Psoas muscle (tissue), 8 donors: ENCODE results near the gene SMG9. TPM values are rescaled to one million over a fixed set of nuclear protein-coding genes. Genes with fewer than 3 reads are reported as not detected.

ENCODE experiments used
- ATAC-seq, 4 donors: fragments of 200-7000 bp; cut with Tn5 transposase; one replicate each; pipeline ENCODE4 v1.9.1; 2020; ENCODE audit warnings: moderate library complexity in 3 of 4, mild to moderate bottlenecking in 2 of 4
- DNase-seq, 2 donors: peaks; one replicate each; pipeline ENCODE4 v3.0.0-alpha.2; 2020
- H3K27ac ChIP-seq: fragments of 200-600 bp; one replicate; pipeline ENCODE4 v1.8.0; 2022
- H3K27me3 ChIP-seq, 3 donors: fragments of 200-600 bp in 1 of 3; one replicate each; pipeline versions ENCODE4 v1.6.1 to v1.8.0; 2013 to 2022; ENCODE audit warnings: low read length in 2 of 3, mild to moderate bottlenecking in 2 of 3, moderate library complexity in 1 of 3; ENCODE audit not compliant: insufficient read depth in 3 of 3
- H3K36me3 ChIP-seq, 2 donors: fragments of 200-600 bp in 1 of 2; one replicate each; pipeline versions ENCODE4 v1.6.1 to v1.8.0; 2013 to 2022; ENCODE audit warnings: low read depth in 1 of 2, mild to moderate bottlenecking in 1 of 2, moderate library complexity in 1 of 2; ENCODE audit not compliant: insufficient read depth in 1 of 2
- H3K4me1 ChIP-seq: fragments of 200-600 bp; one replicate; pipeline ENCODE4 v1.8.0; 2022
- H3K4me3 ChIP-seq: fragments of 200-600 bp; one replicate; pipeline ENCODE4 v1.8.0; 2022; ENCODE audit warnings: mild to moderate bottlenecking
- H3K9me3 ChIP-seq: fragments of 200-600 bp; one replicate; pipeline ENCODE4 v1.8.0; 2022
- WGBS, 3 donors: extraction: QIAGEN DNeasy Blood & Tissue Kit; methylation state at CpG; one replicate each; pipeline versions ENCODE4 v1.1.6 to v1.1.7; 2013; 5-methylcytosine and 5-hydroxymethylcytosine counted together
- intact Hi-C, 2 donors: fragments of 100-400 bp; cut with DNase I; formaldehyde crosslinking; loops; one replicate each; pipeline versions ENCODE4 v1.11.0 to v1.14.2; 2022
- polyA plus RNA-seq, 3 donors: library from polyadenylated mRNA; stranded (reverse); fragments of 200-250 nt; gene quantifications; one replicate each; pipeline ENCODE4 v1.2.3, GENCODE V29; 2013
- total RNA-seq, 4 donors: library from RNA; stranded (reverse); fragmentation: NEBNext Ultra II Directional in 2 of 4; extraction: Animal tissue kit (Norgen Biotek cat#: 25700) in 2 of 4; gene quantifications; one replicate each; pipeline versions ENCODE4 v1.2.1 to v1.2.4, GENCODE V29; 2021 to 2023
- TF ChIP-seq, protein P1 (sequence below): fragments of 200-600 bp; IDR thresholded peaks from one replicate; pipeline ENCODE4 v1.8.0; 2022; ENCODE audit warnings: antibody characterized with exemption
- donor health status: healthy with polysubstance abuse.
- donor health status: DM: no; HTN: no; CAD: no; lungs with moderate emphysema.
- donor health status: Bipolar disorder and iron deficiency.
- donor health status: healthy.
- donor health status: DM: yes; HTN: yes; CAD: no.
- donor health status: DM: no; HTN: no; CAD: no.
- donor health status: DM: no; HTN: no; CAD: no.
- donor health status: DM: yes; HTN: yes; CAD: no.

SMG9 gene
- total and polyA plus RNA-seq, 7 donors: 10.1 to 29.1 (median 13.8) TPM

DNA sequence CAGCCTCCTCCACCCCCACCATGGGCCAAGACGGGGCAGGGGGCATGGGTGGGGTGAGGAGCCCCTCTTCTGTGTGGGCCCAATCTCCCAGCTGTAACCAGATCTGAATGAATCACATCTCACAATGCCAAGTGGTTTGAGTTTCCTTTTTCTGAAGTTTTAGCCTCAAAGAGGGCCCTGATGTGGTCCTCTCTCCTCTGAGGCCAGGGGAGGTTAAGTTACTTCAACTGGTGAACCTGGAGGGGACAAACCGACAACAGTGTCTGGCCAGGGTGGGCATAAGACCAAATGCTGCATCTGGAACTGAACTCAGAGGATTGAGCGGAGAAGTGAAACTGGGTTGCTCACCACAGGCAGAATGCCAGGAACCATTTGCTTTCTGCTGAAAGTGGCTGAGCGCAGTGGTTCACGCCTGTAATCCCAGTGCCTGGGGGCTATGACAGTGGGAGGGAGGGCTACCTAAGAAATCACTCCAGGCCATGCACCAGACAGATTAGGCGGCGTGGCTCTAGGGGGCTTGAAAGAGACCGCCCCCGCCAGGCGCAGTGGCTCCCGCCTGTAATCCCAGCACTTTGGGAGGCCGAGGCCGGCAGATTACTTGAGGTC is 54.3 kb downstream of the SMG9 start:
- no peaks in the 10 kb centered on the region for H3K4me1 ChIP-seq
- H3K36me3 ChIP-seq: no peaks in the 10 kb centered on the region
- ATAC-seq (peak in 1 of 4 donors; percentile 61), DNase-seq (peak; percentile 50 to 60)
- peaks cover 0 to 20% (median 6%) of the 10 kb centered on the region in 3 donors for H3K27me3 ChIP-seq
- H3K4me3 ChIP-seq: peak overlapping the region; percentile 35
- TF ChIP-seq, protein P1, sequence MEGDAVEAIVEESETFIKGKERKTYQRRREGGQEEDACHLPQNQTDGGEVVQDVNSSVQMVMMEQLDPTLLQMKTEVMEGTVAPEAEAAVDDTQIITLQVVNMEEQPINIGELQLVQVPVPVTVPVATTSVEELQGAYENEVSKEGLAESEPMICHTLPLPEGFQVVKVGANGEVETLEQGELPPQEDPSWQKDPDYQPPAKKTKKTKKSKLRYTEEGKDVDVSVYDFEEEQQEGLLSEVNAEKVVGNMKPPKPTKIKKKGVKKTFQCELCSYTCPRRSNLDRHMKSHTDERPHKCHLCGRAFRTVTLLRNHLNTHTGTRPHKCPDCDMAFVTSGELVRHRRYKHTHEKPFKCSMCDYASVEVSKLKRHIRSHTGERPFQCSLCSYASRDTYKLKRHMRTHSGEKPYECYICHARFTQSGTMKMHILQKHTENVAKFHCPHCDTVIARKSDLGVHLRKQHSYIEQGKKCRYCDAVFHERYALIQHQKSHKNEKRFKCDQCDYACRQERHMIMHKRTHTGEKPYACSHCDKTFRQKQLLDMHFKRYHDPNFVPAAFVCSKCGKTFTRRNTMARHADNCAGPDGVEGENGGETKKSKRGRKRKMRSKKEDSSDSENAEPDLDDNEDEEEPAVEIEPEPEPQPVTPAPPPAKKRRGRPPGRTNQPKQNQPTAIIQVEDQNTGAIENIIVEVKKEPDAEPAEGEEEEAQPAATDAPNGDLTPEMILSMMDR: no peak
- intact Hi-C loops: no loop called here
- peak overlapping the region; percentile 61 for H3K27ac ChIP-seq
- 31 to 48% (median 41%) methylated on average over 13 of the region's 13 CpGs for WGBS, 3 donors
- no peaks in the 10 kb centered on the region for H3K9me3 ChIP-seq

DNA sequence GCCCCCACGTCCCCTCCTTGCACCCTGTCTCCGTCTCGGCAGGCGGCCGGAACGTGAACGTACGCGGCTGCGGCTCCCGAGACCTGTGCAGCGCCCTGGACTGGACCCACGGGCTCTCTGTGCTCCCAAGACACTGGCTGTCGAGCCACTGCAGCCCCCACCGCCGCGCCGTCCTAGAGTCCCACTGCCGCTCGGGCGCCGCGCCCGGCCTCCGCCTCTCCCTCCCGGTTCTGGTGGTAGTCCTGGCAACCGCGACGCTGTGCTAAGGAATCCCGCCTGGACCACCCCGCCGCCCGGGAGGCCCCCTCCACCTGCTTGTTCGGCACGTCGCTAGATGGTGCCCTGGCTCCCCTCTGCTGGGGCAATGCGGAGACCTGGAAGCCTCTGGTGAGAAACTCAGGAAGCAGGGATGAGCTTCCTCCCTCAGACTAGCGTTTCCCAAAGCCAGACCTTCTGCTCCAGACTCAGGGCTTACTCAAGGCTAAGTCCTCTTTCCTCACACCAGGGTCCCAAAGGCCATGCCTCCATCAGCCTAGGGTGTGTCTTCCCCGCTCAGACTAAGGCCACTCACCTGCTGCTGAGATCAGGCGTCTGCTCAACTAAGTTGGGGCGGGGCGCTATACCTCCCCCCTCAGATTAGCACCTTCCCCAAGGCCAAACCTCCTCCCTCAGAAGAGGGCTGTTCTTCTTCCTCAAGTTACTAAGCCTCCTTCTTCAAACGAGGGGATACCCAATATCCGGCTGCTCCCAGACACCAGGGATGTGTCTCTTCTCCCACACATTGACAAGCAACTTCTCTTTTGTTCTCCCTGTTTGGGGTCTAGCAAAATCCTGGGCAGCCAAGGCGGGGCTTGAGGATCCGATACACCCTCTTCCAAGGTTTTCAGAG is 55.0 kb downstream of the SMG9 start:
- Histone ChIP-seq H3K4me3 (peak overlapping the region; percentile 44), H3K36me3 (no peaks in the 10 kb centered on the region), H3K27ac (peak overlapping the region; percentile 61), H3K9me3 (no peaks in the 10 kb centered on the region), H3K27me3 (peaks cover 0 to 20% (median 6%) of the 10 kb centered on the region in 3 donors), H3K4me1 (no peaks in the 10 kb centered on the region)
- peak in 1 of 4 donors; percentile 24 for ATAC-seq
- intact Hi-C loops: no loop called here
- 13 to 15% (median 15%) methylated on average over 40 to 46 of the region's 46 CpGs for WGBS, 3 donors
- TF ChIP-seq, protein P1: no peak
- DNase-seq: peak; percentile 34 to 57

DNA sequence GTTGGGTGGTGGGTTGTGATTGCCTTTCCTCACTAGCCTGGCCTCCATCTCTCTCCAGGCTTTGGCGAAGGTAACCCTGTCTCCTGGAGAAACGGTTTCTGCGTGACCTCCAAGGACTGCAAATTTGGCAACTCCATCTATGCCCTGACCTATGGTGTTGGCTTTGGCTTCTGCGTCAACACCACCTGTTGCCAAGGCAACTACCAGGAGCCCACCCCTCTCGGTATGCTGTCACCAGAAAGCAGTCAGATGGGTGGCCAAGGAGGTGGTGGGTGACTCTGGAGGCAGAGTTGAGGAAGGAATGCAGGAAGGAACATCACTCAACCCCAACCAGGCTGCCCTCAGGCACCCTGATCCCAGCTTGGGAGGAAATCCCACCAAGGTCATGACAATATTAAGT is 57.5 kb downstream of the SMG9 start:
- H3K4me1 ChIP-seq: no peaks in the 10 kb centered on the region
- intact Hi-C loops: no loop called here
- TF ChIP-seq, protein P1: no peak
- H3K4me3 ChIP-seq: no peak overlapping the region
- ATAC-seq (no peak), DNase-seq (no peak)
- H3K9me3 ChIP-seq: peaks cover under 1% of the 10 kb centered on the region
- WGBS, 3 donors: 59 to 78% (median 75%) methylated on average over 5 of the region's 5 CpGs
- H3K27me3 ChIP-seq: peaks cover 0 to 20% (median 6%) of the 10 kb centered on the region in 3 donors
- H3K36me3 ChIP-seq: no peaks in the 10 kb centered on the region
- no peak overlapping the region for H3K27ac ChIP-seq

DNA sequence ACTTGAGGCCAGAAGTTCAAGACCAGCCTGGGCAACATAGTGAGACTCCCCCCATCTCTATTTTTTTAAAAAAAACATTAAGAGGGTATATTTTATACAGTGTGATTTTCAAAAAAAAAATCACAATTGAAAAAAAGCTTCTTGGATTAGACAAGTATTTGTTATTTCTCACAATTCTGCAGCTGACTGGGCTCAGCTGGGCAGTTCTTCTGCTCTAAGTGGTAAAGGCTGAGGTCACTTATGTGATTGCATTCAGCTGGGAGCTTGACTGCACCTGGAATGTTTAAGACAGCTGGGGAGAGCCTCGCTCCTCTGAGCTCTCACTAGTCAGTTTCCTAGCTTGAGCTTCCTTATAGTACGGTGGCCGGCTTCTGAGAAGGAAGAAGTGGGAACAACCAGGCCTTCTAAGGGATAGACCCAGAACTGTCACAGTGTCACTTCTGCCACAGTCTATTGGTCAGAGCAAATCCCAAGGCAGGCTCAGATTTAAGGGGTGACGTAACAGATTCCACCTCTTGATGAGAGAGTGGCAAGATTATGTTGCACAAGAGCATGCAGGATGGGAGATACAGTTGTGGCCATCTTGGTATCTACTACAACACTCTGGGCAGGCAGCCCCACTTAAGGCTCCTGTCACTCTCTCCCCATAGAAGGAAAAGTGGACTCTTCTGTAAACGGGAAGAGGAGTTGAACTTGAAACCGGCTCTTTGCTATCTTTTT is 58.6 kb downstream of the SMG9 start:
- no peaks in the 10 kb centered on the region for H3K4me1 ChIP-seq
- TF ChIP-seq, protein P1: no peak
- 81 to 83% (median 82%) methylated on average over 6 of the region's 6 CpGs for WGBS, 3 donors
- H3K27me3 ChIP-seq: peaks cover 0 to 20% (median 8%) of the 10 kb centered on the region in 3 donors
- no peak for ATAC-seq
- no peaks in the 10 kb centered on the region for H3K36me3 ChIP-seq
- H3K9me3 ChIP-seq: peaks cover 12% of the 10 kb centered on the region
- intact Hi-C loops: no loop called here
- no peak overlapping the region for H3K4me3 ChIP-seq
- no peak for DNase-seq
- H3K27ac ChIP-seq: no peak overlapping the region
